Measurements from ENCODE around the gene FRAS1.

GRCh38 chr4:78265006-78265405 lies 207.9 kb downstream of the FRAS1 start:
- TF ChIP-seq POLR2AphosphoS5 (IDR thresholded peaks at IDR 0.05; ENCODE audit: low read depth, low read length) (no peak), CTCF (IDR thresholded peaks at IDR 0.05) (no peak)

Data from Panc1 (cell line).